DND-41 (cell line): ENCODE data around the gene SMIM23.

Source experiments
- CTCF ChIP-seq: IDR thresholded peaks from 2 replicates; pipeline ENCODE4 v1.5.1; 2012; ENCODE audit warnings: borderline replicate concordance, low read length, moderate library complexity, mild to moderate bottlenecking; ENCODE audit not compliant: poor library complexity, severe bottlenecking; ENCODE audit errors: extremely low read depth
- EZH2 ChIP-seq: IDR thresholded peaks from 3 replicates; pipeline ENCODE4 v1.6.1; 2012; ENCODE audit warnings: borderline replicate concordance, low read depth, mild to moderate bottlenecking, moderate library complexity, low read length, inconsistent platforms; ENCODE audit not compliant: severe bottlenecking

GRCh38 chr5:171759777-171760176, 25.8 kb upstream of the SMIM23 start:
- TF ChIP-seq CTCF (no peak), EZH2 (no peak)
